HCT116 (cell line): ENCODE results near the gene GOLGA3. TPM values are rescaled to one million over a fixed set of nuclear protein-coding genes. Genes with fewer than 3 reads are reported as not detected.

Experiments
- ATAC-seq: fragments of 200-7000 bp; cut with Tn5 transposase; 2 replicates; pipeline ENCODE4 v1.9.1; 2020; ENCODE audit warnings: mild to moderate bottlenecking, moderate library complexity
- BruUV-seq: library from RNA; stranded (reverse); fragments of 400-500 nt; replicated peaks from 2 replicates; lab custom pipeline; 2021; lab: Mats Ljungman, UMichigan
- CTCF ChIA-PET: fragments of 300-600 bp; sonication (Branson Sonifier 250); formaldehyde crosslinking; loops from one replicate; lab custom pipeline; 2021; ENCODE audit warnings: antibody characterized with exemption; lab: Charles Lee
- POLR2A ChIA-PET: fragments of 300-600, 350-600 bp; sonication (Branson Sonifier 250); formaldehyde crosslinking; loops from one replicate; lab custom pipeline; 2021; ENCODE audit warnings: antibody characterized with exemption; lab: Charles Lee
- RAD21 ChIA-PET, 2 experiments: fragments of 300-600 bp; sonication (Branson Sonifier 250); formaldehyde crosslinking; loops; one replicate each; lab custom pipeline; 2023; ENCODE audit warnings: low total read pairs in 2 of 2; ENCODE audit not compliant: uncharacterized antibody in 2 of 2, unreplicated experiment in 2 of 2, low non-redundant PET in 1 of 2; lab: Charles Lee
- DNase-seq: peaks from one replicate; pipeline ENCODE4 v3.0.0-alpha.2; 2010; ENCODE audit warnings: low read depth, low spot score
- H2AFZ ChIP-seq: fragments of 200-600 bp; shearing (Covaris generic), sonication (generic); 2 replicates; pipeline ENCODE4 v1.6.1; 2017; ENCODE audit warnings: low read depth, mixed run types, mixed read lengths, antibody characterized with exemption, low read length; ENCODE audit not compliant: poor library complexity, severe bottlenecking
- H3K27ac ChIP-seq: 2 replicates; pipeline ENCODE4 v1.5.1; 2012; ENCODE audit warnings: low read depth, low read length
- H3K27me3 ChIP-seq: fragments of 200-600 bp; sonication (generic); 2 replicates; pipeline ENCODE4 v1.6.1; 2016; ENCODE audit warnings: mixed run types, low read length, mixed read lengths; ENCODE audit not compliant: insufficient read depth
- H3K36me3 ChIP-seq, 2 experiments: fragments of 200-500 bp in 1 of 2; fragments of 200-600 bp in 1 of 2; sonication (Bioruptor generic) in 1 of 2; sonication (generic) in 1 of 2; 2 replicates each; pipeline versions ENCODE4 v1.5.1 to v1.6.1; 2014 to 2016; ENCODE audit warnings: low read length in 2 of 2, inconsistent platforms in 1 of 2, mixed read lengths in 1 of 2, mixed run types in 1 of 2; ENCODE audit not compliant: insufficient read depth in 2 of 2, control insufficient read depth in 1 of 2
- H3K4me1 ChIP-seq, 2 experiments: fragments of 200-600 bp in 1 of 2; sonication (generic) in 1 of 2; 2 replicates each; pipeline versions ENCODE4 v1.5.1 to v1.6.1; 2012 to 2017; ENCODE audit warnings: low read length in 2 of 2, inconsistent platforms in 1 of 2, mild to moderate bottlenecking in 1 of 2, mixed read lengths in 1 of 2, mixed run types in 1 of 2, moderate library complexity in 1 of 2; ENCODE audit not compliant: insufficient read depth in 2 of 2, control insufficient read depth in 1 of 2
- H3K4me2 ChIP-seq: fragments of 200-600 bp; sonication (generic); 2 replicates; pipeline ENCODE4 v1.6.1; 2017; ENCODE audit warnings: mixed run types, low read length, mixed read lengths
- H3K4me3 ChIP-seq, 2 experiments: fragments of 200-600 bp in 1 of 2; sonication (generic) in 1 of 2; replicated peaks in 1 of 2; 2 replicates each; pipeline ENCODE4 v1.5.1; 2011 to 2016; ENCODE audit warnings: low read length in 2 of 2, control low read depth in 1 of 2, low read depth in 1 of 2, mild to moderate bottlenecking in 1 of 2, mixed read lengths in 1 of 2, mixed run types in 1 of 2
- H3K79me2 ChIP-seq: fragments of 200-600 bp; sonication (generic); 2 replicates; pipeline ENCODE4 v1.6.1; 2017; ENCODE audit warnings: mild to moderate bottlenecking, mixed run types, low read length, moderate library complexity, mixed read lengths; ENCODE audit not compliant: insufficient read depth
- H3K9ac ChIP-seq: fragments of 200-600 bp; sonication (generic); 2 replicates; pipeline ENCODE4 v1.6.1; 2016; ENCODE audit warnings: low read length, mixed read lengths
- H3K9me2 ChIP-seq: fragments of 200-600 bp; sonication (generic), shearing (Covaris generic); 2 replicates; pipeline ENCODE4 v1.6.1; 2017; ENCODE audit warnings: mixed run types, mild to moderate bottlenecking, moderate library complexity; ENCODE audit not compliant: insufficient read depth
- H3K9me3 ChIP-seq, 2 experiments: fragments of 200-500 bp in 1 of 2; fragments of 200-600 bp in 1 of 2; sonication (Bioruptor generic) in 1 of 2; sonication (generic) in 1 of 2; 2 replicates each; pipeline ENCODE4 v1.6.1; 2014 to 2017; ENCODE audit warnings: low read length in 2 of 2, mixed read lengths in 2 of 2, inconsistent platforms in 1 of 2, low read depth in 1 of 2, mild to moderate bottlenecking in 1 of 2, mixed run types in 1 of 2, moderate library complexity in 1 of 2; ENCODE audit not compliant: control insufficient read depth in 1 of 2, insufficient read depth in 1 of 2
- H4K20me1 ChIP-seq: fragments of 200-600 bp; sonication (generic), shearing (Covaris generic); 2 replicates; pipeline ENCODE4 v1.6.1; 2017; ENCODE audit warnings: mixed run types, mild to moderate bottlenecking, moderate library complexity; ENCODE audit not compliant: insufficient read depth
- CEBPB ChIP-seq: IDR thresholded peaks from 2 replicates; pipeline ENCODE4 v1.6.1; 2012; ENCODE audit warnings: low read depth
- ELF1 ChIP-seq: IDR thresholded peaks from 2 replicates; pipeline ENCODE4 v1.6.1; 2012; ENCODE audit warnings: low read depth, borderline replicate concordance
- EZH2 ChIP-seq: fragments of 200-600 bp; sonication (generic); IDR thresholded peaks from 2 replicates; pipeline ENCODE4 v1.6.1; 2017; ENCODE audit warnings: antibody characterized with exemption, mixed run types
- POLR2A ChIP-seq: IDR thresholded peaks from 2 replicates; pipeline ENCODE4 v1.7.0; 2011; ENCODE audit warnings: borderline replicate concordance; ENCODE audit not compliant: insufficient read depth, insufficient read length; ENCODE audit errors: extremely low read depth
- POLR2AphosphoS5 ChIP-seq: IDR thresholded peaks from 2 replicates; pipeline ENCODE4 v1.6.1; 2011; ENCODE audit warnings: mild to moderate bottlenecking, low read depth, low read length, moderate library complexity
- SIN3A ChIP-seq: IDR thresholded peaks from 2 replicates; pipeline ENCODE4 v1.6.1; 2012; ENCODE audit warnings: low read depth
- SP1 ChIP-seq: IDR thresholded peaks from 2 replicates; pipeline ENCODE4 v1.6.1; 2012; ENCODE audit warnings: low read depth
- TCF7L2 ChIP-seq: IDR thresholded peaks from 2 replicates; pipeline ENCODE4 v1.7.0; 2011; ENCODE audit warnings: borderline replicate concordance, inconsistent platforms; ENCODE audit not compliant: insufficient read depth, insufficient read length; ENCODE audit errors: extremely low read depth
- YY1 ChIP-seq: IDR thresholded peaks from 2 replicates; pipeline ENCODE4 v1.6.1; 2011; ENCODE audit warnings: low read length, low read depth, moderate library complexity, mild to moderate bottlenecking; ENCODE audit not compliant: insufficient replicate concordance; ENCODE audit errors: extremely low read depth
- ZFX ChIP-seq: fragments of 450-650 bp; IDR thresholded peaks from 2 replicates; pipeline ENCODE4 v1.6.1; 2017
- ZNF274 ChIP-seq: fragments of 200-500 bp; sonication (Bioruptor generic); IDR thresholded peaks from 2 replicates; pipeline ENCODE4 v1.6.1; 2014; ENCODE audit warnings: mild to moderate bottlenecking, low read depth, low read length, inconsistent platforms
- intact Hi-C: fragments of 100-400 bp; cut with micrococcal nuclease; formaldehyde crosslinking; loops from 2 replicates; pipeline ENCODE4 v1.10.0; 2022
- total RNA-seq: library from RNA; stranded (reverse); gene quantifications from one replicate; pipeline ENCODE4 v1.2.1, GENCODE V29; 2021; ENCODE audit not compliant: unreplicated experiment
- TF ChIP-seq, protein P1 (sequence below): IDR thresholded peaks from 2 replicates; pipeline ENCODE4 v1.6.1; 2012
- TF ChIP-seq, protein P2 (sequence below): IDR thresholded peaks from 2 replicates; pipeline ENCODE4 v1.6.1; 2012

Gene GOLGA3
- total RNA-seq, 1 experiment from 2014 or later: 35.1 TPM

DNA sequence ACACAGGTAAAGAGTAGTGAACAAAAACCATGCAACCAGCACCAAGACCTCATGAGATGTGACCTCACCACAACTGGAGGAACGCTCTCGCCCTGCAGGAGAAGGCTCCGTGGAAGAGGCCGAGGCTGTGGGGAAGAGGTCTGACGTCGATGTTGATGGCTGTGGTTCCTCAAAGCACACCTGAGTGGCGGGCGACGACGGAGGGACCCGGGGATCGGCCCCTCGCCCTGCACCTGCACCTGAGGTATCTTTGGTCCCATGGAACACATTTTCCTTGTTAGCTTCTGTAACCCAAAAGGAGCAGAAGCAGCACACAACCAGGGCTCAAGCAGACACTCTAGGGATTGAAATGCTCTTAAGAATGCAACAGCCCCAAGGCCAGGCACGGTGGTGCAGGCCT, 40.9 kb upstream of the GOLGA3 start:
- no peak overlapping the region for H3K4me3 ChIP-seq
- BruUV-seq: no TSS peak
- no peaks in the 10 kb centered on the region for H3K27me3 ChIP-seq
- H3K4me2 ChIP-seq: no peak overlapping the region
- TF ChIP-seq EZH2: no peak
- TF ChIP-seq, protein P1, sequence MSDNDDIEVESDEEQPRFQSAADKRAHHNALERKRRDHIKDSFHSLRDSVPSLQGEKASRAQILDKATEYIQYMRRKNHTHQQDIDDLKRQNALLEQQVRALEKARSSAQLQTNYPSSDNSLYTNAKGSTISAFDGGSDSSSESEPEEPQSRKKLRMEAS: no peak
- TF ChIP-seq, protein P2, sequence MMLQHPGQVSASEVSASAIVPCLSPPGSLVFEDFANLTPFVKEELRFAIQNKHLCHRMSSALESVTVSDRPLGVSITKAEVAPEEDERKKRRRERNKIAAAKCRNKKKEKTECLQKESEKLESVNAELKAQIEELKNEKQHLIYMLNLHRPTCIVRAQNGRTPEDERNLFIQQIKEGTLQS: no peak
- no peak for TF ChIP-seq TCF7L2
- TF ChIP-seq POLR2AphosphoS5: no peak
- TF ChIP-seq ZFX: no peak
- no peak for TF ChIP-seq ELF1
- TF ChIP-seq CEBPB: no peak
- TF ChIP-seq POLR2A: no peak
- no peak for TF ChIP-seq YY1
- no peak for TF ChIP-seq ZNF274
- TF ChIP-seq SIN3A: no peak
- TF ChIP-seq SP1: no peak
- ChIA-PET CTCF (no interaction called here), RAD21 (no interaction called here), POLR2A (no interaction called here)
- no peak overlapping the region for H3K9ac ChIP-seq
- no peaks in the 10 kb centered on the region for H3K36me3 ChIP-seq
- intact Hi-C loops: no loop called here
- no peak overlapping the region for H3K27ac ChIP-seq
- ATAC-seq: no peak
- H3K79me2 ChIP-seq: no peaks in the 10 kb centered on the region
- no peak for DNase-seq
- no peaks in the 10 kb centered on the region for H4K20me1 ChIP-seq
- H3K9me2 ChIP-seq: no peaks in the 10 kb centered on the region
- H3K4me1 ChIP-seq: no peaks in the 10 kb centered on the region
- H2AFZ ChIP-seq: no peak overlapping the region
- H3K9me3 ChIP-seq: peaks cover 0 to 6% of the 10 kb centered on the region in 2 experiments; a peak in 2 of 4 replicates
